K562 (cell line): ENCODE measurements around the gene ILK. TPM values are rescaled to one million over a fixed set of nuclear protein-coding genes. Genes with fewer than 3 reads are reported as not detected.

Experiments used
- ATAC-seq: fragments of 200-7000 bp; cut with Tn5 transposase; 3 replicates; pipeline ENCODE4 v1.9.1; 2020; ENCODE audit warnings: moderate library complexity
- BruUV-seq: library from RNA; stranded (reverse); fragments of 400-500 nt; replicated peaks from 2 replicates; lab custom pipeline; 2021; lab: Mats Ljungman, UMichigan
- CTCF ChIA-PET: fragments of 300-600 bp; formaldehyde crosslinking; extraction: SDS; loops from one replicate; lab custom pipeline; 2021; ENCODE audit warnings: low intra/inter-chr PET ratio; lab: Yijun Ruan, JAX
- POLR2A ChIA-PET: fragments of 300-600, 350-650 bp; sonication (Branson Sonifier 250); formaldehyde crosslinking; extraction: SDS; loops from one replicate; lab custom pipeline; 2021; ENCODE audit warnings: antibody characterized with exemption, inconsistent platforms; lab: Yijun Ruan, JAX
- DNase-seq, 4 experiments: peaks; one replicate each; pipeline versions ENCODE4 v3.0.0 to v3.0.0-alpha.2; 2011 to 2018; ENCODE audit warnings: low spot score in 3 of 4, mixed read lengths in 3 of 4; ENCODE audit errors: extremely low read depth in 1 of 4
- FAIRE-seq: peaks from 2 replicates; lab custom pipeline; 2011; peaks lifted over from hg19 to GRCh38; lab: Jason Lieb, UNC
- H2AFZ ChIP-seq: 2 replicates; pipeline ENCODE4 v1.6.0; 2011; ENCODE audit warnings: low read depth, low read length, control low read depth, inconsistent platforms
- H3K27ac ChIP-seq: fragments of 200-600 bp; 3 replicates; pipeline ENCODE4 v1.8.0; 2011; ENCODE audit warnings: low read depth, mild to moderate bottlenecking, control low read depth, inconsistent platforms, low read length, moderate library complexity, mixed read lengths; ENCODE audit errors: extremely low read depth
- H3K27me3 ChIP-seq, 2 experiments: fragments of 300-600 bp in 1 of 2; 2 replicates in 1 of 2; 3 replicates in 1 of 2; pipeline versions ENCODE4 v1.6.0 to v1.8.0; 2011; ENCODE audit warnings: inconsistent platforms in 2 of 2, low read length in 2 of 2, mild to moderate bottlenecking in 1 of 2, mixed read lengths in 1 of 2, moderate library complexity in 1 of 2; ENCODE audit not compliant: control insufficient read depth in 2 of 2, insufficient read depth in 2 of 2
- H3K36me3 ChIP-seq: fragments of 300-600 bp; 3 replicates; pipeline ENCODE4 v1.8.0; 2011; ENCODE audit warnings: mild to moderate bottlenecking, low read length, inconsistent platforms; ENCODE audit not compliant: control insufficient read depth, insufficient read depth
- H3K4me1 ChIP-seq, 2 experiments: fragments of 200-600 bp in 1 of 2; replicated peaks in 1 of 2; 2 replicates in 1 of 2; 3 replicates in 1 of 2; pipeline versions ENCODE4 v1.5.1 to v1.8.0; 2011; ENCODE audit warnings: inconsistent platforms in 2 of 2, low read length in 2 of 2, mild to moderate bottlenecking in 1 of 2, mixed read lengths in 1 of 2, moderate library complexity in 1 of 2; ENCODE audit not compliant: control insufficient read depth in 2 of 2, insufficient read depth in 2 of 2
- H3K4me2 ChIP-seq: 2 replicates; pipeline ENCODE4 v1.6.1; 2011; ENCODE audit warnings: low read length, control low read depth, inconsistent platforms, mixed read lengths; ENCODE audit not compliant: insufficient read depth
- H3K4me3 ChIP-seq: fragments of 200-600 bp; sonication (generic), shearing (Covaris generic); 2 replicates; pipeline ENCODE4 v1.5.1; 2016; ENCODE audit warnings: control low read depth, inconsistent platforms
- H3K79me2 ChIP-seq: fragments of 200-600 bp; 3 replicates; pipeline ENCODE4 v1.8.0; 2011; ENCODE audit warnings: low read length, inconsistent platforms; ENCODE audit not compliant: control insufficient read depth, insufficient read depth
- H3K9ac ChIP-seq, 2 experiments: 2 replicates each; pipeline versions ENCODE4 v1.6.0 to v1.6.1; 2011; ENCODE audit warnings: low read depth in 2 of 2, low read length in 2 of 2, control low read depth in 1 of 2, inconsistent platforms in 1 of 2, mild to moderate bottlenecking in 1 of 2, mixed read lengths in 1 of 2; ENCODE audit not compliant: insufficient read depth in 1 of 2
- H3K9me1 ChIP-seq: one replicate; pipeline ENCODE4 v1.6.0; 2011; ENCODE audit warnings: inconsistent platforms, mild to moderate bottlenecking, low read length, moderate library complexity; ENCODE audit not compliant: control insufficient read depth, insufficient read depth
- H3K9me3 ChIP-seq: replicated peaks from 2 replicates; pipeline ENCODE4 v1.5.1; 2011; ENCODE audit warnings: low read depth, low read length, inconsistent platforms; ENCODE audit not compliant: control insufficient read depth, insufficient read depth
- H4K20me1 ChIP-seq: replicated peaks from 2 replicates; pipeline ENCODE4 v1.6.1; 2011; ENCODE audit warnings: low read length, inconsistent platforms, mixed read lengths; ENCODE audit not compliant: control insufficient read depth, insufficient read depth
- EWSR1 ChIP-seq: fragments of 450-650 bp; IDR thresholded peaks from 2 replicates; pipeline ENCODE4 v1.6.1; 2018; ENCODE audit warnings: borderline replicate concordance, mild to moderate bottlenecking, low read depth, moderate library complexity; ENCODE audit not compliant: partially characterized antibody
- FIP1L1 ChIP-seq: fragments of 200-400 bp; formaldehyde crosslinking; IDR thresholded peaks from 2 replicates; pipeline ENCODE4 v1.6.1; 2018; ENCODE audit warnings: mild to moderate bottlenecking, low read depth, low read length; ENCODE audit not compliant: poor library complexity, severe bottlenecking
- POLR2H ChIP-seq: IDR thresholded peaks from 2 replicates; pipeline ENCODE4 v1.6.1; 2016; ENCODE audit warnings: missing genetic modification characterization, low read depth, mild to moderate bottlenecking, control low read depth, missing compliant biosample characterization, moderate library complexity
- RBM22 ChIP-seq: fragments of 200-400 bp; formaldehyde crosslinking; IDR thresholded peaks from 2 replicates; pipeline ENCODE4 v1.6.1; 2018; ENCODE audit warnings: low read length, low read depth; ENCODE audit not compliant: poor library complexity, severe bottlenecking
- RFX7 ChIP-seq: fragments of 250-450 bp; sonication (Bioruptor Pico); IDR thresholded peaks from 2 replicates; pipeline ENCODE4 v1.5.1; 2021; ENCODE audit warnings: mild to moderate bottlenecking
- SUPT5H ChIP-seq: fragments of 450-650 bp; IDR thresholded peaks from 2 replicates; pipeline ENCODE4 v1.6.1; 2016
- ZBED1 ChIP-seq: IDR thresholded peaks from 2 replicates; pipeline ENCODE4 v1.6.1; 2014
- ZNF324 ChIP-seq: fragments of 250-450 bp; sonication (Bioruptor Pico); IDR thresholded peaks from 2 replicates; pipeline ENCODE4 v1.4.0; 2020; ENCODE audit warnings: mild to moderate bottlenecking
- ZNF830 ChIP-seq: fragments of 250-450 bp; sonication (Bioruptor Pico); IDR thresholded peaks from 2 replicates; pipeline ENCODE4 v1.5.0; 2021; ENCODE audit warnings: mild to moderate bottlenecking
- WGBS: fragments of 100-300 bp; shearing (Covaris generic); methylation state at CpG from one replicate; pipeline ENCODE4 v1.1.6; 2016; ENCODE audit warnings: low coverage, mixed read lengths; ENCODE audit not compliant: insufficient coverage; ENCODE audit errors: missing lambda C conversion rate; 5-methylcytosine and 5-hydroxymethylcytosine counted together
- in situ Hi-C: fragments of 300-500 bp; cut with MboI; formaldehyde crosslinking; loops from 4 replicates; pipeline ENCODE4 v1.15.0; 2018; ENCODE audit warnings: inconsistent platforms, mixed read lengths
- intact Hi-C: fragments of 100-400 bp; cut with micrococcal nuclease; formaldehyde crosslinking; loops from 2 replicates; pipeline ENCODE4 v1.14.2; 2022
- polyA plus RNA-seq, 8 experiments: library from polyadenylated mRNA; depleted of rRNA in 4 of 8; stranded (reverse) in 5 of 8; unstranded in 3 of 8; fragments of >200 nt; fragmentation: Nextera tagmentation in 2 of 8; fragmentation: Illumina TruSeq in 1 of 8; extraction: Ambion mirVana in 2 of 8; extraction: Trizol in 1 of 8; gene quantifications; 2 replicates each; pipeline versions ENCODE4 v1.2.1 to v1.2.3, GENCODE V29; 2011 to 2014; ENCODE audit warnings: inconsistent platforms in 1 of 8, missing spikeins in 1 of 8
- total RNA-seq, 7 experiments: library from RNA; depleted of rRNA in 6 of 7; stranded (reverse); fragments of >200 nt in 6 of 7; fragmentation: Illumina TruSeq in 2 of 7; extraction: Trizol in 2 of 7; gene quantifications; 2 replicates each; pipeline versions ENCODE4 v1.2.1 to v1.2.3, GENCODE V29; 2011 to 2021; ENCODE audit warnings: low replicate concordance in 1 of 7
- TF ChIP-seq, protein P1 (sequence below): fragments of 450-650 bp; IDR thresholded peaks from 2 replicates; pipeline ENCODE4 v1.6.1; 2016; ENCODE audit warnings: antibody characterized with exemption
- TF ChIP-seq, protein P2 (sequence below): IDR thresholded peaks from 3 replicates; pipeline ENCODE4 v1.6.1; 2011; ENCODE audit warnings: borderline replicate concordance, mild to moderate bottlenecking, moderate library complexity; ENCODE audit not compliant: insufficient read length; ENCODE audit errors: extremely low read depth

Gene ILK
- total and polyA plus RNA-seq, 9 of the 15 experiments (the other 6 are each of a cell fraction or from before 2014, with no cell fraction given): 43.3 to 95.9 (median 58.9) TPM

DNA sequence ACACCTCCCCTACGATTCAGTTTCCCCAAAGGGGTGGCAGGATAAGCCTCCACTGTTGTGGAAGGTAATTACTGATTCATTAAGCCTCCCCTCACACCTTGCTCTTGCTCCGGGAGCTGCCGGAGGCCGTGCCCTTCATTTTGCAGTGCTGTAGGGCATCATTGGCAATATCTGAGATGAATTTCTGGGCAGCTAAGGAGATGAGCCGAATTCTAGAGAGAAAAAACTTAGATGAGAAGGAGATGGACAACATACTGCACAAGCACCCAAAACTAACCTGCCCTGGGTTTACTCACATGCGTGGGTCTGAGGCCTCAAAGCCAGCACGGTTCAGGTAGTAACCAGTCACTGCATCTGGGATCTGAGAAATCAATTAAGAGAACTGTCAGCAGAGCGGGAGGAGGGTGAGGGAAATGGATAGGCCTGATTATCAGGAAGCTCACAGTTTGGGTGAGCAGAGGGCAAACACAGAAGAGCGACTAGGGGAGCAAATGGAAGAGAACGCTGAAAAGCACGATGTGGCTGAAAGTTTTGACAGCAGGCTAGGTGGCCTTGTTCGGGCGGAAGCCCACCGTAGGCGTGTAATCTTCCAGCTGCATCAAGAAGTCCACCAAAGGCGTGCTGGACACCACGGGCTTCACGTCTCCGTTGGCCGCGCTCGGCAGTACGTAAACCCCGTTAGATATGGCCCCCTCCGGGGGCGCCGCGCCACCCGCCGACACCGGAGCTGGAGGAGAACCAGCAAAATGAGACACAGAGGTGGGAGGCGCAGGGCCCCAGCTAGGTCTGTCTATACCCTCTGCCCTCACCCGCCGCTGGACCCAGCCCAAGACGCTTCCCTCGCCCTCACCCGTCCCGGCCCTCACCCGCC lies 7.8 kb downstream of the ILK start (continued):
- TF ChIP-seq, protein P1, sequence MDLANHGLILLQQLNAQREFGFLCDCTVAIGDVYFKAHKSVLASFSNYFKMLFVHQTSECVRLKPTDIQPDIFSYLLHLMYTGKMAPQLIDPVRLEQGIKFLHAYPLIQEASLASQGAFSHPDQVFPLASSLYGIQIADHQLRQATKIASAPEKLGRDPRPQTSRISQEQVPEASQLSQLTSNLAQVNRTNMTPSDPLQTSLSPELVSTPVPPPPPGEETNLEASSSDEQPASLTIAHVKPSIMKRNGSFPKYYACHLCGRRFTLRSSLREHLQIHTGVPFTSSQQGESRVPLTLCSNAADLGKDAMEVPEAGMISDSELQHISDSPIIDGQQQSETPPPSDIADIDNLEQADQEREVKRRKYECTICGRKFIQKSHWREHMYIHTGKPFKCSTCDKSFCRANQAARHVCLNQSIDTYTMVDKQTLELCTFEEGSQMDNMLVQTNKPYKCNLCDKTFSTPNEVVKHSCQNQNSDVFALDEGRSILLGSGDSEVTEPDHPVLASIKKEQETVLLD: 0 out of 2 replicates have a peak, but pooled peaks have one; percentile 7
- no peak for TF ChIP-seq EWSR1
- TF ChIP-seq SUPT5H: peak; percentile 70
- TF ChIP-seq FIP1L1: peak; percentile 88
- 0 out of 2 replicates have a peak, but pooled peaks have one; percentile 61 for TF ChIP-seq ZNF830 (CRISPR knock-in tag)
- TF ChIP-seq ZBED1: peak; percentile 40; the same call in 1 of the 2 replicates
- peak; percentile 25; the same call in 1 of the 2 replicates for TF ChIP-seq RFX7 (CRISPR knock-in tag)
- TF ChIP-seq ZNF324 (CRISPR knock-in tag): no peak
- TF ChIP-seq, all 486 proteins: peak for 42

DNA sequence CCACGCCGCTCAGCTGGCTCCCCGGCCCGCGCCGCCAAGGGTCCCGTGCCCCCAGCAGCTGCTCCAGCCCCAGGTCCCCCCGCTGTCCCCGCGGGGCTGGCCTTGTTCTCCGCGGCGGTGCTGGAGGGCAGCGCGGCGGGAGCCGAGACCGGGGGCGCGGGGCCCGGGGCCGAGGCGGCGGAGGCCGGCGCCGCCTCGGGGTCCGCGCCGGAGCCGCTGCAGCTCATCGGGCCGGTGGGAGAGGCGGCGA lies 8.3 kb downstream of the ILK start:
- BruUV-seq: no TSS peak
- WGBS: 2% methylated on average over 15 of the region's 36 CpGs
- Histone ChIP-seq H3K27me3 (no peaks in the 10 kb centered on the region), H4K20me1 (no peaks in the 10 kb centered on the region), H3K9me3 (no peaks in the 10 kb centered on the region), H3K4me1 (peaks cover 25 to 28% of the 10 kb centered on the region in 2 experiments), H3K27ac (peak overlapping the region; percentile 96), H3K9me1 (no peaks in the 10 kb centered on the region), H3K36me3 (peaks cover 62% of the 10 kb centered on the region), H3K79me2 (peaks cover 31% of the 10 kb centered on the region), H3K4me2 (peak overlapping the region; percentile 99), H3K9ac (peak overlapping the region; percentile 92 to 97; a peak in 3 of 4 replicates), H3K4me3 (peak overlapping the region; percentile 81), H2AFZ (0 out of 2 replicates have a peak overlapping the region, but pooled peaks have one; percentile 98)
- no peak for DNase-seq
- in situ Hi-C loops: no loop called here
- ChIA-PET CTCF (no interaction called here), POLR2A (interaction anchor here (0.6 to 2.1 kb wide), 15 partner anchors 10 to 666 kb away, joined by 3 to 12 read pairs (median 3); partner anchors contain the start of gene MRPL17)
- FAIRE-seq: no peak
- intact Hi-C loops: loop anchor here (2.0 kb wide), 1 partner anchor 71 kb away; the partner anchor contains the start of gene MRPL17
- no peak for ATAC-seq
- TF ChIP-seq RBM22: peak; percentile 84
- TF ChIP-seq, protein P1: no peak
- TF ChIP-seq, protein P2, sequence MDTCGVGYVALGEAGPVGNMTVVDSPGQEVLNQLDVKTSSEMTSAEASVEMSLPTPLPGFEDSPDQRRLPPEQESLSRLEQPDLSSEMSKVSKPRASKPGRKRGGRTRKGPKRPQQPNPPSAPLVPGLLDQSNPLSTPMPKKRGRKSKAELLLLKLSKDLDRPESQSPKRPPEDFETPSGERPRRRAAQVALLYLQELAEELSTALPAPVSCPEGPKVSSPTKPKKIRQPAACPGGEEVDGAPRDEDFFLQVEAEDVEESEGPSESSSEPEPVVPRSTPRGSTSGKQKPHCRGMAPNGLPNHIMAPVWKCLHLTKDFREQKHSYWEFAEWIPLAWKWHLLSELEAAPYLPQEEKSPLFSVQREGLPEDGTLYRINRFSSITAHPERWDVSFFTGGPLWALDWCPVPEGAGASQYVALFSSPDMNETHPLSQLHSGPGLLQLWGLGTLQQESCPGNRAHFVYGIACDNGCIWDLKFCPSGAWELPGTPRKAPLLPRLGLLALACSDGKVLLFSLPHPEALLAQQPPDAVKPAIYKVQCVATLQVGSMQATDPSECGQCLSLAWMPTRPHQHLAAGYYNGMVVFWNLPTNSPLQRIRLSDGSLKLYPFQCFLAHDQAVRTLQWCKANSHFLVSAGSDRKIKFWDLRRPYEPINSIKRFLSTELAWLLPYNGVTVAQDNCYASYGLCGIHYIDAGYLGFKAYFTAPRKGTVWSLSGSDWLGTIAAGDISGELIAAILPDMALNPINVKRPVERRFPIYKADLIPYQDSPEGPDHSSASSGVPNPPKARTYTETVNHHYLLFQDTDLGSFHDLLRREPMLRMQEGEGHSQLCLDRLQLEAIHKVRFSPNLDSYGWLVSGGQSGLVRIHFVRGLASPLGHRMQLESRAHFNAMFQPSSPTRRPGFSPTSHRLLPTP: no peak
- TF ChIP-seq POLR2H (tag): no peak
